MCF 10A (cell line): Measurements from ENCODE around the gene KLHL24. TPM values are rescaled to one million over a fixed set of nuclear protein-coding genes. Genes with fewer than 3 reads are reported as not detected.
A peak's percentile ranks its signal among the peaks of the same experiment; 100 is the strongest.

Source experiments
- BruUV-seq: library from RNA; stranded (reverse); fragments of 400-500 nt; replicated peaks from 2 replicates; lab custom pipeline; 2021; lab: Mats Ljungman, UMichigan
- CTCF ChIA-PET: fragments of 300-600 bp; sonication (Branson Sonifier 250); formaldehyde crosslinking; extraction: SDS; loops from one replicate; lab custom pipeline; 2021; ENCODE audit warnings: antibody characterized with exemption, inconsistent platforms; lab: Yijun Ruan, JAX
- POLR2A ChIA-PET: fragments of 300-600, 350-650 bp; sonication (Branson Sonifier 250); formaldehyde crosslinking; extraction: SDS; loops from one replicate; lab custom pipeline; 2020; ENCODE audit warnings: antibody characterized with exemption, inconsistent platforms; lab: Yijun Ruan, JAX
- DNase-seq: peaks from one replicate; pipeline ENCODE4 v3.0.0-alpha.2; 2018; ENCODE audit not compliant: unreplicated experiment
- H3K27ac Mint-ChIP-seq: one replicate; pipeline ENCODE4 v1.8.0; 2022; ENCODE audit warnings: mild to moderate bottlenecking, low read depth, mixed read lengths; ENCODE audit not compliant: unreplicated experiment
- H3K27me3 Mint-ChIP-seq: one replicate; pipeline ENCODE4 v1.8.0; 2022; ENCODE audit warnings: mixed read lengths; ENCODE audit not compliant: insufficient read depth, unreplicated experiment
- H3K36me3 Mint-ChIP-seq: one replicate; pipeline ENCODE4 v1.8.0; 2022; ENCODE audit warnings: mild to moderate bottlenecking, moderate library complexity, mixed read lengths; ENCODE audit not compliant: insufficient read depth, unreplicated experiment
- H3K4me1 Mint-ChIP-seq: one replicate; pipeline ENCODE4 v1.8.0; 2022; ENCODE audit warnings: mixed read lengths; ENCODE audit not compliant: insufficient read depth, unreplicated experiment
- H3K4me3 Mint-ChIP-seq: one replicate; pipeline ENCODE4 v1.8.0; 2022; ENCODE audit warnings: mild to moderate bottlenecking, moderate library complexity, mixed read lengths; ENCODE audit not compliant: unreplicated experiment
- H3K9me3 Mint-ChIP-seq: one replicate; pipeline ENCODE4 v1.8.0; 2022; ENCODE audit warnings: mixed read lengths; ENCODE audit not compliant: unreplicated experiment
- CTCF ChIP-seq: fragments of 200-600 bp; IDR thresholded peaks from one replicate; pipeline ENCODE4 v1.8.0; 2022; ENCODE audit warnings: antibody characterized with exemption, mild to moderate bottlenecking; ENCODE audit not compliant: unreplicated experiment
- intact Hi-C: fragments of 100-400 bp; cut with micrococcal nuclease; formaldehyde crosslinking; loops from 2 replicates; pipeline ENCODE4 v1.14.1; 2022
- total RNA-seq: library from RNA; stranded (reverse); gene quantifications from 2 replicates; pipeline ENCODE4 v1.2.3, GENCODE V29; 2022

KLHL24 gene
- total RNA-seq, 1 experiment from 2014 or later: 13.0 TPM

- Mint-ChIP-seq H3K36me3 (peaks cover 48% of the 10 kb centered on the region), H3K27ac (no peak overlapping the region), H3K4me3 (no peak overlapping the region), H3K9me3 (peaks cover 14% of the 10 kb centered on the region), H3K27me3 (no peaks in the 10 kb centered on the region), H3K4me1 (no peaks in the 10 kb centered on the region)
- TF ChIP-seq CTCF: no peak
- BruUV-seq: no TSS peak
- ChIA-PET POLR2A (interaction anchor here (0.6 to 2.0 kb wide), 2 partner anchors 11 to 112 kb away, joined by 3 to 9 read pairs; no protein-coding TSS in a partner anchor), CTCF (interaction anchor here (0.6 to 0.8 kb wide), 2 partner anchors 15 to 775 kb away, joined by 3 to 4 read pairs; no protein-coding TSS in a partner anchor)
- intact Hi-C loops: no loop called here
- DNase-seq: peak; percentile 22
Measured at GRCh38 chr3:183653209-183654064, 18.0 kb downstream of the KLHL24 start.

GRCh38 chr3:183654727-183655126 lies 19.3 kb downstream of the KLHL24 start:
- Mint-ChIP-seq H3K27me3 (no peaks in the 10 kb centered on the region), H3K4me1 (no peaks in the 10 kb centered on the region), H3K27ac (no peak overlapping the region), H3K9me3 (peaks cover 14% of the 10 kb centered on the region), H3K4me3 (no peak overlapping the region), H3K36me3 (peaks cover 61% of the 10 kb centered on the region)
- intact Hi-C loops: no loop called here
- TF ChIP-seq CTCF: no peak
- no TSS peak for BruUV-seq
- POLR2A ChIA-PET: interaction anchor here (1.1 to 2.0 kb wide), 2 partner anchors 9 to 18 kb away, joined by 3 to 9 read pairs; no protein-coding TSS in a partner anchor
- DNase-seq: no peak
- CTCF ChIA-PET: interaction anchor here (0.6 to 1.1 kb wide), 3 partner anchors 12 to 469 kb away, joined by 3 read pairs; no protein-coding TSS in a partner anchor

DNA sequence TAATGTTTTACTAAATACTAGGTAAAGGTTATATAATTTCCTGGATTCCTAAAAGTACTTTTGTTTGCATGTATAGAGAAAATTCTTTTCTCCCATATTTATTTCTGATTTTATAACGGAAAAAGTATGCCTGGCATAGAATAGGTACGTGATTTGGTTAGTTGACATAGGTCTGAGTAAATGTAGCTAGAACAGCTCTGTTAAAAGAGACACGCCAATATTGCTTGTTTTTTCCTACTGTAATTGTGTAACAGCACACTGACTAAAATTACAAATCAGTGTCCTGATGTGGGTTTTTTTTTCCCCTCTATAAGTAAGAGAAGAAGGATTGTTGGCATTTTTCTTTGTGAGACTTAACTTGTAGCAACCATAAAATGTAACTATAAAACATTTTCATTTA lies 26.7 kb downstream of the KLHL24 start:
- intact Hi-C loops: no loop called here
- peaks cover 8% of the 10 kb centered on the region for H3K4me1 Mint-ChIP-seq
- TF ChIP-seq CTCF: no peak
- no peak for DNase-seq
- POLR2A ChIA-PET: interaction anchor here (0.7 to 1.9 kb wide), 2 partner anchors 25 to 43 kb away, joined by 3 to 12 read pairs; no protein-coding TSS in a partner anchor
- H3K4me3 Mint-ChIP-seq: no peak overlapping the region
- no peaks in the 10 kb centered on the region for H3K27me3 Mint-ChIP-seq
- peaks cover 51% of the 10 kb centered on the region for H3K36me3 Mint-ChIP-seq
- CTCF ChIA-PET: interaction anchor here (0.6 to 1.1 kb wide), 2 partner anchors 105 to 304 kb away, joined by 3 to 4 read pairs; no protein-coding TSS in a partner anchor
- no TSS peak for BruUV-seq
- no peaks in the 10 kb centered on the region for H3K9me3 Mint-ChIP-seq
- H3K27ac Mint-ChIP-seq: no peak overlapping the region

DNA sequence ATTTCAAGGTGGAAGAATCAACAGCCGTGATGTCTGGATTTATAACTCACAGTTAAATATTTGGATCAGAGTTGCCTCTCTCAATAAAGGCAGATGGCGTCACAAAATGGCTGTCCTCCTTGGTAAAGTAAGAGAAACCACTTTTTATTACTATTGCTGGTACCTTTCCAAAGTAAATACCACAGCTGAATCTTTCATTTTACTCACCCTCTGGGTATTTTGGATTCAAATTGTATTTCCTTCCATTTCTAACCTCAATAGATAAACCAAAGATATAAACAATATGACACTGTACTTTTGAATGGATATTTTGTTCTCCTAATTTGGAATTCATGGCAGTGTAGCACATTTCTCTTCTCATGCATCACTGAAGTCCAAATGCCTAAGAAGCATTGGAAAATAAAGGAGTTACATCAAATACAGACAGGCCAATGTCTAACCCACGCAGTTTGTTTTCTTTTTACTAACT lies 29.5 kb downstream of the KLHL24 start:
- no peak for TF ChIP-seq CTCF
- peak; percentile 69 for DNase-seq
- no peaks in the 10 kb centered on the region for H3K9me3 Mint-ChIP-seq
- no peak overlapping the region for H3K4me3 Mint-ChIP-seq
- H3K4me1 Mint-ChIP-seq: peaks cover 8% of the 10 kb centered on the region
- H3K27me3 Mint-ChIP-seq: no peaks in the 10 kb centered on the region
- peaks cover 63% of the 10 kb centered on the region for H3K36me3 Mint-ChIP-seq
- H3K27ac Mint-ChIP-seq: peak overlapping the region; percentile 57
- ChIA-PET POLR2A (interaction anchor here (0.6 to 2.8 kb wide), 7 partner anchors 11 to 128 kb away, joined by 3 to 9 read pairs (median 5); partner anchors contain the start of gene KLHL24), CTCF (interaction anchor here (1.0 kb wide), 1 partner anchor 28 kb away, joined by 3 read pairs; no protein-coding TSS in a partner anchor)
- intact Hi-C loops: no loop called here
- BruUV-seq: no TSS peak
